SK-N-SH (cell line): ENCODE data around the gene MYO1D.

ENCODE experiments used
- EP300 ChIP-seq, 2 experiments: IDR thresholded peaks; 2 replicates each; pipeline versions ENCODE4 v1.4.0 to v1.6.1; 2012; ENCODE audit warnings: borderline replicate concordance in 1 of 2, low read depth in 1 of 2, low read length in 1 of 2
- TF ChIP-seq, protein P1 (sequence below): IDR thresholded peaks from 2 replicates; pipeline ENCODE4 v1.4.0; 2012; ENCODE audit warnings: low read depth
- TF ChIP-seq, protein P2 (sequence below): fragments of 200-600 bp; sonication (generic); IDR thresholded peaks from 2 replicates; pipeline ENCODE4 v1.6.1; 2017; ENCODE audit warnings: antibody characterized with exemption, mild to moderate bottlenecking, moderate library complexity

DNA sequence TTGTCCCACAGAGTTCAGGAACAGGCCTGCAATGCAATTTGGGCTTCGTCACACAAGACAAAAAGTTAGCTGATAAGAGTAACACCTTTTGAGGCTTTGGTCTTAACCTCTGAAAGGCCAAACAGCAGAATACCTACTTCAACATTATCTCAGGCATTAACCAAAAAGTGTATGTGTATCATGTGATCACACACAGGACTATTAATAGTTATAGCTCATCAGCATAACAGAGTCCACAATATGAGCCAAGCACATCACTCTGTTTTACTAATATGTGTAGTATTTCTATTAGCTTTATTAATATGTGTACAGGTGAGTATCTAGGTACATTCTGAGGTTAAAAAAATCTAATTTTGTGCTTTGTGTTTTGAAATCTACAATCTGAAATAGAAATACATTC is 30.8 kb downstream of the MYO1D start:
- TF ChIP-seq, protein P1, sequence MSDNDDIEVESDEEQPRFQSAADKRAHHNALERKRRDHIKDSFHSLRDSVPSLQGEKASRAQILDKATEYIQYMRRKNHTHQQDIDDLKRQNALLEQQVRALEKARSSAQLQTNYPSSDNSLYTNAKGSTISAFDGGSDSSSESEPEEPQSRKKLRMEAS, result no peak
- TF ChIP-seq, protein P2, sequence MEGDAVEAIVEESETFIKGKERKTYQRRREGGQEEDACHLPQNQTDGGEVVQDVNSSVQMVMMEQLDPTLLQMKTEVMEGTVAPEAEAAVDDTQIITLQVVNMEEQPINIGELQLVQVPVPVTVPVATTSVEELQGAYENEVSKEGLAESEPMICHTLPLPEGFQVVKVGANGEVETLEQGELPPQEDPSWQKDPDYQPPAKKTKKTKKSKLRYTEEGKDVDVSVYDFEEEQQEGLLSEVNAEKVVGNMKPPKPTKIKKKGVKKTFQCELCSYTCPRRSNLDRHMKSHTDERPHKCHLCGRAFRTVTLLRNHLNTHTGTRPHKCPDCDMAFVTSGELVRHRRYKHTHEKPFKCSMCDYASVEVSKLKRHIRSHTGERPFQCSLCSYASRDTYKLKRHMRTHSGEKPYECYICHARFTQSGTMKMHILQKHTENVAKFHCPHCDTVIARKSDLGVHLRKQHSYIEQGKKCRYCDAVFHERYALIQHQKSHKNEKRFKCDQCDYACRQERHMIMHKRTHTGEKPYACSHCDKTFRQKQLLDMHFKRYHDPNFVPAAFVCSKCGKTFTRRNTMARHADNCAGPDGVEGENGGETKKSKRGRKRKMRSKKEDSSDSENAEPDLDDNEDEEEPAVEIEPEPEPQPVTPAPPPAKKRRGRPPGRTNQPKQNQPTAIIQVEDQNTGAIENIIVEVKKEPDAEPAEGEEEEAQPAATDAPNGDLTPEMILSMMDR, result no peak
- no peak for TF ChIP-seq EP300 (IDR thresholded peaks at IDR 0.05; ENCODE audit: borderline replicate concordance in 1 of 2, low read depth in 1 of 2, low read length in 1 of 2)
